MM.1S (cell line): ENCODE data around the gene DHX35.

Experiments
- CTCF ChIP-seq: fragments of 300-600 bp; sonication (generic); IDR thresholded peaks from 2 replicates; pipeline ENCODE4 v1.5.1; 2016; ENCODE audit warnings: antibody characterized with exemption, low read length, mixed read lengths
- EZH2 ChIP-seq: fragments of 300-600 bp; sonication (generic); optimal IDR thresholded peaks from 2 replicates; pipeline ENCODE3; 2017; ENCODE audit warnings: low read depth, mild to moderate bottlenecking, antibody characterized with exemption, low read length, mixed read lengths
- EZH2phosphoT487 ChIP-seq: fragments of 300-600 bp; sonication (generic); IDR thresholded peaks from 2 replicates; pipeline ENCODE4 v1.6.1; 2018; ENCODE audit warnings: antibody characterized with exemption, low read length

DNA sequence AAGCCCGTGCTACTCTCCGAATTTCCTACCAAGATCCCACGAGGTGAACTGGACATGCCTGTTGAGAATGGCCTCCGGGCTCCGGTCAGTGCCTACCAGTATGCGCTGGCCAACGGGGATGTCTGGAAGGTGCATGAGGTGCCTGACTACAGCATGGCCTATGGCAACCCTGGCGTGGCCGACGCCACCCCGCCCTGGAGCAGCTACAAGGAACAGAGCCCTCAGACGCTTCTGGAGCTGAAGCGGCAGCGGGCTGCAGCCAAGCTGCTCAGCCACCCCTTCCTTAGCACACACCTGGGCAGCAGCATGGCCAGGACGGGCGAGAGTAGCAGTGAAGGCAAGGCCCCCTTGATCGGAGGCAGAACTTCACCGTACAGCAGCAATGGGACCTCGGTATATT lies 44.0 kb upstream of the DHX35 start:
- TF ChIP-seq CTCF (no peak), EZH2 (no peak), EZH2phosphoT487 (no peak)
